Endothelial cell of hepatic sinusoid (primary cell): ENCODE results near the gene HRH2.
"Not testable (repeated sequence)": the region's sequence is repeated elsewhere in the genome, so short reads cannot be mapped to it uniquely, and the experiment has no call there.

ENCODE experiments used
- in situ Hi-C: cut with HindIII; loops from 2 replicates; pipeline ENCODE4 v1.10.0; 2017; ENCODE audit warnings: low sequenced_read_pairs

HRH2 gene

GRCh38 chr5:175642998-175643397, 14.9 kb upstream of the HRH2 start:
- in situ Hi-C loops = no loop called here

GRCh38 chr5:175646251-175646650, 11.6 kb upstream of the HRH2 start:
- in situ Hi-C loops = loop anchor here (5.0 kb wide), 1 partner anchor 81 kb away; no protein-coding TSS in a partner anchor

GRCh38 chr5:175649967-175650366, 7.9 kb upstream of the HRH2 start:
- in situ Hi-C loops = loop anchor here (5.0 kb wide), 1 partner anchor 77 kb away; no protein-coding TSS in a partner anchor

GRCh38 chr5:175650430-175651205, 7.3 kb upstream of the HRH2 start:
- in situ Hi-C loops = not testable (repeated sequence)

- in situ Hi-C loops = no loop called here
Observed at GRCh38 chr5:175652741-175653663, 4.9 kb upstream of the HRH2 start.

GRCh38 chr5:175653763-175654162, 4.1 kb upstream of the HRH2 start:
- in situ Hi-C loops = no loop called here

- in situ Hi-C loops = no loop called here
Observed at GRCh38 chr5:175654339-175654738, 3.5 kb upstream of the HRH2 start.

- in situ Hi-C loops = no loop called here
Observed at GRCh38 chr5:175654807-175655206, 3.1 kb upstream of the HRH2 start.

- in situ Hi-C loops = no loop called here
Observed at GRCh38 chr5:175655411-175655810, 2.5 kb upstream of the HRH2 start.

GRCh38 chr5:175656966-175657365, 905 bp upstream of the HRH2 start:
- in situ Hi-C loops = no loop called here

- in situ Hi-C loops = no loop called here
Observed at GRCh38 chr5:175658299-175659145, 651 bp downstream of the HRH2 start.

- in situ Hi-C loops = no loop called here
Observed at GRCh38 chr5:175659546-175660253, 1.8 kb downstream of the HRH2 start.

- in situ Hi-C loops = no loop called here
Observed at GRCh38 chr5:175663186-175664184, 5.6 kb downstream of the HRH2 start.

GRCh38 chr5:175664723-175665122, 6.9 kb downstream of the HRH2 start:
- in situ Hi-C loops = no loop called here

- in situ Hi-C loops = no loop called here
Observed at GRCh38 chr5:175666216-175666615, 8.3 kb downstream of the HRH2 start.

- in situ Hi-C loops = no loop called here
Observed at GRCh38 chr5:175668006-175668405, 10.1 kb downstream of the HRH2 start.

GRCh38 chr5:175670372-175670771, 12.5 kb downstream of the HRH2 start:
- in situ Hi-C loops = no loop called here

GRCh38 chr5:175671013-175671412, 13.1 kb downstream of the HRH2 start:
- in situ Hi-C loops = no loop called here
